Osteoblast (primary cell): ENCODE measurements around the gene SLCO2B1. TPM values are rescaled to one million over a fixed set of nuclear protein-coding genes. Genes with fewer than 3 reads are reported as not detected.

Source experiments
- DNase-seq: peaks from one replicate; pipeline ENCODE4 v3.0.0; 2011; ENCODE audit warnings: low spot score, mixed read lengths; ENCODE audit not compliant: insufficient read length; ENCODE audit errors: missing footprints
- H2AFZ ChIP-seq: 2 replicates; pipeline ENCODE4 v1.6.0; 2011; ENCODE audit warnings: mild to moderate bottlenecking, low read length
- H3K27ac ChIP-seq: 2 replicates; pipeline ENCODE4 v1.5.1; 2011; ENCODE audit warnings: mild to moderate bottlenecking, low read depth, low read length, moderate library complexity
- H3K27me3 ChIP-seq: 2 replicates; pipeline ENCODE4 v1.6.0; 2012; ENCODE audit warnings: mild to moderate bottlenecking, control low read depth, inconsistent platforms, low read length, moderate library complexity; ENCODE audit not compliant: insufficient read depth
- H3K36me3 ChIP-seq: 2 replicates; pipeline ENCODE4 v1.5.1; 2011; ENCODE audit warnings: mild to moderate bottlenecking, low read length, control low read depth, moderate library complexity; ENCODE audit not compliant: insufficient read depth
- H3K4me1 ChIP-seq: 2 replicates; pipeline ENCODE4 v1.5.1; 2011; ENCODE audit warnings: mild to moderate bottlenecking, low read length, control low read depth, moderate library complexity; ENCODE audit not compliant: insufficient read depth
- H3K4me2 ChIP-seq: 2 replicates; pipeline ENCODE4 v1.6.0; 2011; ENCODE audit warnings: mild to moderate bottlenecking, low read length; ENCODE audit not compliant: insufficient read depth
- H3K4me3 ChIP-seq: fragments of 200-600 bp; sonication (generic); 3 replicates; pipeline ENCODE4 v1.5.1; 2012; ENCODE audit warnings: mild to moderate bottlenecking, low read length, inconsistent platforms; ENCODE audit not compliant: insufficient read depth
- H3K79me2 ChIP-seq: 2 replicates; pipeline ENCODE4 v1.6.0; 2012; ENCODE audit warnings: mild to moderate bottlenecking, low read length, control low read depth, inconsistent platforms; ENCODE audit not compliant: insufficient read depth
- H3K9me3 ChIP-seq: 2 replicates; pipeline ENCODE4 v1.5.1; 2011; ENCODE audit warnings: low read depth, low read length, control low read depth
- H4K20me1 ChIP-seq: 2 replicates; pipeline ENCODE4 v1.6.0; 2012; ENCODE audit warnings: mild to moderate bottlenecking, low read length, control low read depth; ENCODE audit not compliant: insufficient read depth
- total RNA-seq: library from RNA; depleted of rRNA; stranded (reverse); fragments of >200 nt; gene quantifications from 2 replicates; pipeline ENCODE4 v1.2.3, GENCODE V29; 2012
- TF ChIP-seq, protein P1 (sequence below): IDR thresholded peaks from 2 replicates; pipeline ENCODE4 v1.5.1; 2011; ENCODE audit warnings: mild to moderate bottlenecking, low read depth, low read length, moderate library complexity; ENCODE audit errors: extremely low read depth

Gene SLCO2B1, protein sequence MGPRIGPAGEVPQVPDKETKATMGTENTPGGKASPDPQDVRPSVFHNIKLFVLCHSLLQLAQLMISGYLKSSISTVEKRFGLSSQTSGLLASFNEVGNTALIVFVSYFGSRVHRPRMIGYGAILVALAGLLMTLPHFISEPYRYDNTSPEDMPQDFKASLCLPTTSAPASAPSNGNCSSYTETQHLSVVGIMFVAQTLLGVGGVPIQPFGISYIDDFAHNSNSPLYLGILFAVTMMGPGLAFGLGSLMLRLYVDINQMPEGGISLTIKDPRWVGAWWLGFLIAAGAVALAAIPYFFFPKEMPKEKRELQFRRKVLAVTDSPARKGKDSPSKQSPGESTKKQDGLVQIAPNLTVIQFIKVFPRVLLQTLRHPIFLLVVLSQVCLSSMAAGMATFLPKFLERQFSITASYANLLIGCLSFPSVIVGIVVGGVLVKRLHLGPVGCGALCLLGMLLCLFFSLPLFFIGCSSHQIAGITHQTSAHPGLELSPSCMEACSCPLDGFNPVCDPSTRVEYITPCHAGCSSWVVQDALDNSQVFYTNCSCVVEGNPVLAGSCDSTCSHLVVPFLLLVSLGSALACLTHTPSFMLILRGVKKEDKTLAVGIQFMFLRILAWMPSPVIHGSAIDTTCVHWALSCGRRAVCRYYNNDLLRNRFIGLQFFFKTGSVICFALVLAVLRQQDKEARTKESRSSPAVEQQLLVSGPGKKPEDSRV
- under 0.01 and 0.72 TPM in 2 replicates for total RNA-seq

DNA sequence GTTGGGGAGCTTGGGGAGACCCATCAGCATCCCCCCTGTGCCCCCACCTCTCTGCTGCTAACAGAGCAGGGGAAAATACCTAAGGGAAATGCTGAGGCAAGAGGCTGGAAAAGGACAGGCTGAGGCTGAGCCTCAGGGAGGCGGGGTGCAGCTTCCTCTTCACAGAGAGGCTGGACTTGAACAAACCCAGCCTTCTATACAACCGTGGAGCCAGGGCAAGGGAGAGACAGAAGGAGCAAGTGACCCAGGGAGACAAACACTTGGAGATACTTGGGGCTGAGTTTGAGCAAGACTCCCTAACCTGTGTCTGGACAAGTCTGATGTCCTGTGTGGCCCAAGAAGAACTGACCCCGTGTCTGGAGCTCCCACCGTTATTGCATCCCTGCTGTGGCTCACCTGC is at the start of gene SLCO2B1:
SLCO2B1 (plus strand) TSS at position 229 of the 400 bp plus-strand sequence. CDS start 275 bp downstream, outside the sequence.
- no peaks in the 10 kb centered on the region for H4K20me1 ChIP-seq
- no peak within 1 kb of the TSS for H2AFZ ChIP-seq
- no peaks in the 10 kb centered on the region for H3K4me1 ChIP-seq
- no peak within 1 kb of the TSS for H3K4me2 ChIP-seq
- TF ChIP-seq, protein P1, sequence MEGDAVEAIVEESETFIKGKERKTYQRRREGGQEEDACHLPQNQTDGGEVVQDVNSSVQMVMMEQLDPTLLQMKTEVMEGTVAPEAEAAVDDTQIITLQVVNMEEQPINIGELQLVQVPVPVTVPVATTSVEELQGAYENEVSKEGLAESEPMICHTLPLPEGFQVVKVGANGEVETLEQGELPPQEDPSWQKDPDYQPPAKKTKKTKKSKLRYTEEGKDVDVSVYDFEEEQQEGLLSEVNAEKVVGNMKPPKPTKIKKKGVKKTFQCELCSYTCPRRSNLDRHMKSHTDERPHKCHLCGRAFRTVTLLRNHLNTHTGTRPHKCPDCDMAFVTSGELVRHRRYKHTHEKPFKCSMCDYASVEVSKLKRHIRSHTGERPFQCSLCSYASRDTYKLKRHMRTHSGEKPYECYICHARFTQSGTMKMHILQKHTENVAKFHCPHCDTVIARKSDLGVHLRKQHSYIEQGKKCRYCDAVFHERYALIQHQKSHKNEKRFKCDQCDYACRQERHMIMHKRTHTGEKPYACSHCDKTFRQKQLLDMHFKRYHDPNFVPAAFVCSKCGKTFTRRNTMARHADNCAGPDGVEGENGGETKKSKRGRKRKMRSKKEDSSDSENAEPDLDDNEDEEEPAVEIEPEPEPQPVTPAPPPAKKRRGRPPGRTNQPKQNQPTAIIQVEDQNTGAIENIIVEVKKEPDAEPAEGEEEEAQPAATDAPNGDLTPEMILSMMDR: no peak
- H3K36me3 ChIP-seq: no peaks in the 10 kb centered on the region
- no peak within 1 kb of the TSS for H3K27ac ChIP-seq
- no peak for DNase-seq
- no peaks in the 10 kb centered on the region for H3K9me3 ChIP-seq
- peaks cover 41% of the 10 kb centered on the region for H3K27me3 ChIP-seq
- H3K4me3 ChIP-seq: no peak within 1 kb of the TSS
- no peaks in the 10 kb centered on the region for H3K79me2 ChIP-seq

DNA sequence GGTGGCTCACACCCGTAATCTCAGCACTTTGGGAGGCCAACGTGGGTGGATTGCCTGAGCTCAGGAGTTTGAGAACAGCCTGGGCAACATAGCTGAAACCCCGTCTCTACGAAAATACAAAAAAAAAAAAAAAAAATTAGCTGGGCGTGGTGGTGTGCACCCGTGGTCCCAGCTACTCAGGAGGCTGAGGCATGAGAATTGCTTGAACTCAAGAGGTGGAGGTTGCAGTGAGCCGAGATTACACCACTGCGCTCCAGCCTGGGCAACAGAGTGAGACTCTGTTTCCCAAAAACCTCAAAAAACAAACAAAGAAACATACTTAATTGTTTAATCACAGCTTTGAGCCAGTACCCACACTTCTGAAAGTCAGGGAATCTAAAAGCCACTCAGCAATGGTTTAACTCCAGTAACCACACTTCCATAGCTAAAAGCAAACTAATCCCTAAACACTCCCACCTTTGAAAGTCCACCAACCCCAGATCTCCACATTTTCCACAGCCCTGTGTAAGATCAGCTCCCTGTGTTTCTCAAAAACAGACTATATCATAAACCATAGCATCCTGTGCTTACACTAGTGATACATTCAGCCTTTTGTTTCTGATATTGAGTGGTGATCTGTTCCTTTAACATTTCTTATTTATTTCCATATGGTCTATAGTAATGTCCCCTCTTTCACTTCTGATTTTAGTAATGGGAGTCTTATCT is 49.3 kb upstream of the SLCO2B1 start:
- H3K4me2 ChIP-seq: no peak overlapping the region
- H4K20me1 ChIP-seq: no peaks in the 10 kb centered on the region
- H3K27me3 ChIP-seq: peaks cover 6% of the 10 kb centered on the region
- H3K4me1 ChIP-seq: peaks cover 21% of the 10 kb centered on the region
- H2AFZ ChIP-seq: no peak overlapping the region
- DNase-seq: no peak
- TF ChIP-seq, protein P1: no peak
- no peaks in the 10 kb centered on the region for H3K36me3 ChIP-seq
- no peak overlapping the region for H3K4me3 ChIP-seq
- no peak overlapping the region for H3K27ac ChIP-seq
- H3K79me2 ChIP-seq: no peaks in the 10 kb centered on the region
- no peaks in the 10 kb centered on the region for H3K9me3 ChIP-seq

DNA sequence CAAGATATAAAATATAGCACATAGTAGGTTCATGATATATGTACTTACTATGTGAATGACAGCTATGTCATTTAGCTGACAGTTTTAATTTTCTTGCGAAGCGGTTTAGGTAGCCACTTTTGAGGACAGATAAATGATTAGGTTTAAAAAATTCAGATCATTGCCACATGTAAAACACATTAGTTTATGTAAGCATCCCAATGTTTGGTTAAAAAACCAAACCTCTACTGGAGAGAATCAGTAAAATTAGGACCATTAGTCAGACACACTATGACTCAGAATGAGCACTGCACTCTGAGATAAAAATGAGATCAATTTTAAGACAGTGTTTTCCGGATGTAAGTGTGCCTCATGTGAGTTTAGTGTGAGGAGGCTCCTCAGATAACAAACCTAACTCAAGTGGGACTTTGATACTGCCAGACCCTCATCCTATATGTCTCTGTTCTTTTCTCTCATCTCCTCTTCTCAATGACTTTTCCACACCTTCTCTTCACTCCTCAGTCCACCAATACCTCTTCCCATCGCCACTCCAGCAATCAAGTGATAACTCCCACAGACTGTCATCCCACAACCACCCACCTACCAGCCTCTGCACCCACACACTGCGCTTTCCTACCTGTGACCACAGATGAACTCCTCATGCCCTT is 47.4 kb upstream of the SLCO2B1 start:
- peak; percentile 70 for DNase-seq
- H2AFZ ChIP-seq: no peak overlapping the region
- H3K4me2 ChIP-seq: peak overlapping the region; percentile 5
- peaks cover 30% of the 10 kb centered on the region for H3K4me1 ChIP-seq
- H3K27ac ChIP-seq: no peak overlapping the region
- H3K9me3 ChIP-seq: no peaks in the 10 kb centered on the region
- H3K36me3 ChIP-seq: no peaks in the 10 kb centered on the region
- no peaks in the 10 kb centered on the region for H4K20me1 ChIP-seq
- no peak overlapping the region for H3K4me3 ChIP-seq
- no peaks in the 10 kb centered on the region for H3K27me3 ChIP-seq
- H3K79me2 ChIP-seq: no peaks in the 10 kb centered on the region
- TF ChIP-seq, protein P1: no peak
